Measurements from ENCODE around the gene TBCCD1. TPM values are rescaled to one million over a fixed set of nuclear protein-coding genes. Genes with fewer than 3 reads are reported as not detected.

The TBCCD1 gene
- total RNA-seq, 2 experiments from 2014 or later, result 7.6 to 8.1 TPM

DNA sequence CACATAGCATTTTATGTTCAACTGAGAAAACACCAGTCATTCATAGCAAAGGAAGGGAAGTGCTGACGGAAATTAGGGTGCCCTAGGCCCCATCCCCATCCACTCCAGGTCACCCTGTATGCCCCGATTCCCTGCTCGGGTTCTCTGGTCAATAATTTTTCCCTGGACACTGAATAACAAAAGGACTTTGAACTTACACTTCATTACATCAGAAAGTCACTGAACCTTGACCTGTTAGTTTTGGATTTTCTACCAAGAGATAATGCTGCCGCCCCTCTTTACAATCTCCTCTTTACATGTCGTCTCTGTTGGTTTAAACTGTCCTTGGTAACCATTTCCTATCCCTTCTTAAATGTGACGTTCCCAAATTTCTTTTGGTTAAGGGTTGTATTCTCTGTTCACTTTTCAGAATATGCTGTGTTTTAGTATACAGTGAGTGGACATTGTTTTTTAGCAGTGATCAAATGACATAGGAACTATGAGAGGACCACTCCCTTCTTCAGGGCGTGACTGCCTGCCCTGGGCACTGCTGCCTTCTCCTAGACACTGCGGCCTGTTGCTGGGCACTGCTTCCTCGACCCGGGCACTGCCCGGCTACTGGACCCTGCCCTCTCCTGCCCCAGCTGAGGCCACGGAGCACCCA lies 32.1 kb upstream of the TBCCD1 start:
- POLR2A ChIA-PET, result no interaction called here
- intact Hi-C loops (cut with DNase I, micrococcal nuclease), result no loop called here
- Mint-ChIP-seq H3K27me3 (no peaks in the 10 kb centered on the region), H3K4me3 (no peak overlapping the region), H3K36me3 (ENCODE audit: low read depth) (no peaks in the 10 kb centered on the region), H3K4me1 (ENCODE audit: low read depth) (no peaks in the 10 kb centered on the region), H3K9me3 (no peaks in the 10 kb centered on the region), H3K27ac (no peak overlapping the region)
- H3K4me3 ChIP-seq (ENCODE audit: low read length), result no peak overlapping the region
- no peaks in the 10 kb centered on the region for H3K27me3 ChIP-seq (ENCODE audit: control insufficient read depth in 1 of 2, insufficient read depth in 2 of 2, low read length in 2 of 2)
- ATAC-seq (ENCODE audit: poor library complexity), result no peak
- H3K27ac ChIP-seq (ENCODE audit: low read depth in 1 of 2, low read length in 2 of 2), result no peak overlapping the region
- no peak for DNase-seq
- TF ChIP-seq, protein P1, sequence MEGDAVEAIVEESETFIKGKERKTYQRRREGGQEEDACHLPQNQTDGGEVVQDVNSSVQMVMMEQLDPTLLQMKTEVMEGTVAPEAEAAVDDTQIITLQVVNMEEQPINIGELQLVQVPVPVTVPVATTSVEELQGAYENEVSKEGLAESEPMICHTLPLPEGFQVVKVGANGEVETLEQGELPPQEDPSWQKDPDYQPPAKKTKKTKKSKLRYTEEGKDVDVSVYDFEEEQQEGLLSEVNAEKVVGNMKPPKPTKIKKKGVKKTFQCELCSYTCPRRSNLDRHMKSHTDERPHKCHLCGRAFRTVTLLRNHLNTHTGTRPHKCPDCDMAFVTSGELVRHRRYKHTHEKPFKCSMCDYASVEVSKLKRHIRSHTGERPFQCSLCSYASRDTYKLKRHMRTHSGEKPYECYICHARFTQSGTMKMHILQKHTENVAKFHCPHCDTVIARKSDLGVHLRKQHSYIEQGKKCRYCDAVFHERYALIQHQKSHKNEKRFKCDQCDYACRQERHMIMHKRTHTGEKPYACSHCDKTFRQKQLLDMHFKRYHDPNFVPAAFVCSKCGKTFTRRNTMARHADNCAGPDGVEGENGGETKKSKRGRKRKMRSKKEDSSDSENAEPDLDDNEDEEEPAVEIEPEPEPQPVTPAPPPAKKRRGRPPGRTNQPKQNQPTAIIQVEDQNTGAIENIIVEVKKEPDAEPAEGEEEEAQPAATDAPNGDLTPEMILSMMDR (IDR thresholded peaks at IDR 0.05), result no peak
- CTCF ChIA-PET, result interaction anchor here (1.1 kb wide), 1 partner anchor 16 kb away, joined by 3 read pairs; no protein-coding TSS in a partner anchor
- H3K36me3 ChIP-seq (ENCODE audit: insufficient read depth, low read length), result no peaks in the 10 kb centered on the region
- no peaks in the 10 kb centered on the region for H3K9me3 ChIP-seq (ENCODE audit: control insufficient read depth in 1 of 2, insufficient read depth in 1 of 2, low read length in 2 of 2)
- H3K4me1 ChIP-seq (ENCODE audit: insufficient read depth, low read length), result no peaks in the 10 kb centered on the region

DNA sequence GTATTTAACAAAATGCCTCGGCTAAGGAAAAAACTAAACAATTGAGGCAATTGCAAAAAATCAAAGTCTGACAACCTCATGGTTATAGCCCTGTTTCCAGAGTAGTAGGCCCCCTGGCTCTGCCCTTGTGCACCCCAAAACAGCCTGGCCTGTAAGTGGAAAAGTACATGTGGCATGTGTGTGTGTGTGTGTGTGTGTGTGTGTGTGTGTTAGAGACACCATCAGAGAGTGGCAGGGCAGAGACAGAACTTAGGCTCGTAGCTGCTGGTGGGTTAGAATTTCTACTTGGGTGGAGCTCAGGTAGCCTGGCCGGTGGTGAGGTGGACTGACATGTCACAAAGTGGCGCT lies 31.6 kb upstream of the TBCCD1 start:
- DNase-seq (no peak), ATAC-seq (ENCODE audit: poor library complexity) (no peak)
- H3K27ac ChIP-seq (ENCODE audit: low read depth in 1 of 2, low read length in 2 of 2), result no peak overlapping the region
- intact Hi-C loops (cut with DNase I, micrococcal nuclease), result no loop called here
- no peaks in the 10 kb centered on the region for H3K36me3 ChIP-seq (ENCODE audit: insufficient read depth, low read length)
- CTCF ChIA-PET, result no interaction called here
- H3K27me3 ChIP-seq (ENCODE audit: control insufficient read depth in 1 of 2, insufficient read depth in 2 of 2, low read length in 2 of 2), result no peaks in the 10 kb centered on the region
- H3K4me1 ChIP-seq (ENCODE audit: insufficient read depth, low read length), result no peaks in the 10 kb centered on the region
- H3K27ac Mint-ChIP-seq, result no peak overlapping the region
- H3K27me3 Mint-ChIP-seq, result no peaks in the 10 kb centered on the region
- POLR2A ChIA-PET, result no interaction called here
- H3K4me1 Mint-ChIP-seq (ENCODE audit: low read depth), result no peaks in the 10 kb centered on the region
- no peaks in the 10 kb centered on the region for H3K36me3 Mint-ChIP-seq (ENCODE audit: low read depth)
- no peaks in the 10 kb centered on the region for H3K9me3 ChIP-seq (ENCODE audit: control insufficient read depth in 1 of 2, insufficient read depth in 1 of 2, low read length in 2 of 2)
- TF ChIP-seq, protein P1 (IDR thresholded peaks at IDR 0.05), result no peak
- no peaks in the 10 kb centered on the region for H3K9me3 Mint-ChIP-seq
- no peak overlapping the region for H3K4me3 ChIP-seq (ENCODE audit: low read length)
- no peak overlapping the region for H3K4me3 Mint-ChIP-seq

DNA sequence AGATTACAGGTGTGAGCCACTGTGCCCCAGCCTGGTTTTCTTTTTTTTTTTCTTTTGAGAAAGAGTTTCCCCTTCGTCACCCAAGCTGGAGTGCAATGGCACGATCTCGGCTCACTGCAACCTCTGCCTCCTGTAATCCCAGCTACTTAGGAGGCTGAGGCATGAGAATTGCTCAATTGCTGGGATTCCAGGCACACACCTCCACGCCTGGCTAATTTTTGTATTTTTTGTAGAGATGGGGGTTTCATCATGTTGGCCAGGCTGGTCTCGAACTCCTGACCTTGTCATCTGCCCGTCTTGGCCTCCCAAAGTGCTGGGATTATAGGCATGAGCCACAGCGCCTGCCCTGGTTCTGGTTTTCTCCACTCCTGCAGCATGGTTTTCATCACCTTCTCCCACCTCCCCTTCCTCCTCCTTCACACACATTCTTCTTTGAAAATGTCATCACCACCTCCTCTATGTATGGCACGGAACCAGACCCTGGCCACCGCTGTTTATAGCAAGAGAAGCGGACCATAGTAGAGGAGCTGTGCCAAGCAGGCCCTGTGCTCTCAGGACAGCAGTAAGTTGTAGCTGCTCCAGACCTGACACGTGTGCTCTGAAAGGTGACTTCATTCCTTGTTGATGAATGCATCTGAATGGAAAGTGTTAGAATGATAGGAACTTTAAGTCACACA lies 31.1 kb upstream of the TBCCD1 start:
- Histone ChIP-seq H3K4me1 (ENCODE audit: insufficient read depth, low read length) (no peaks in the 10 kb centered on the region), H3K27ac (ENCODE audit: low read depth in 1 of 2, low read length in 2 of 2) (no peak overlapping the region), H3K4me3 (ENCODE audit: low read length) (no peak overlapping the region), H3K9me3 (ENCODE audit: control insufficient read depth in 1 of 2, insufficient read depth in 1 of 2, low read length in 2 of 2) (no peaks in the 10 kb centered on the region), H3K27me3 (ENCODE audit: control insufficient read depth in 1 of 2, insufficient read depth in 2 of 2, low read length in 2 of 2) (no peaks in the 10 kb centered on the region), H3K36me3 (ENCODE audit: insufficient read depth, low read length) (no peaks in the 10 kb centered on the region)
- TF ChIP-seq, protein P1 (IDR thresholded peaks at IDR 0.05), result no peak
- Mint-ChIP-seq H3K36me3 (ENCODE audit: low read depth) (no peaks in the 10 kb centered on the region), H3K9me3 (no peaks in the 10 kb centered on the region), H3K27me3 (no peaks in the 10 kb centered on the region), H3K4me1 (ENCODE audit: low read depth) (no peaks in the 10 kb centered on the region), H3K27ac (no peak overlapping the region), H3K4me3 (no peak overlapping the region)
- intact Hi-C loops (cut with DNase I, micrococcal nuclease), result no loop called here
- ChIA-PET POLR2A (no interaction called here), CTCF (no interaction called here)
- DNase-seq (no peak), ATAC-seq (ENCODE audit: poor library complexity) (no peak)
